Left ventricle myocardium inferior (tissue), 1 donor: Measurements from ENCODE around the gene LMAN1. TPM values are rescaled to one million over a fixed set of nuclear protein-coding genes. Genes with fewer than 3 reads are reported as not detected.

Experiments used
- DNase-seq: peaks from one replicate; pipeline ENCODE4 v3.0.0-alpha.2; 2020
- H3K27ac ChIP-seq: fragments of 200-600 bp; replicated peaks from 2 replicates; pipeline ENCODE4 v1.8.0; 2021
- H3K27me3 ChIP-seq: fragments of 200-600 bp; 2 replicates; pipeline ENCODE4 v1.8.0; 2021; ENCODE audit warnings: low read depth
- H3K36me3 ChIP-seq: fragments of 200-600 bp; 2 replicates; pipeline ENCODE4 v1.8.0; 2021
- H3K4me1 ChIP-seq: fragments of 200-600 bp; 2 replicates; pipeline ENCODE4 v1.8.0; 2021
- H3K4me3 ChIP-seq: fragments of 200-600 bp; 2 replicates; pipeline ENCODE4 v1.8.0; 2021; ENCODE audit warnings: mild to moderate bottlenecking, moderate library complexity
- H3K9me3 ChIP-seq: fragments of 200-600 bp; replicated peaks from 2 replicates; pipeline ENCODE4 v1.8.0; 2021
- CTCF ChIP-seq: fragments of 200-600 bp; IDR thresholded peaks from 2 replicates; pipeline ENCODE4 v1.8.0; 2021; ENCODE audit warnings: antibody characterized with exemption, mild to moderate bottlenecking, borderline replicate concordance
- intact Hi-C: fragments of 100-400 bp; cut with micrococcal nuclease; formaldehyde crosslinking; loops from one replicate; pipeline ENCODE4 v1.11.0; 2022
- total RNA-seq: library from RNA; stranded (reverse); fragmentation: NEBNext Ultra II Directional; extraction: Animal tissue kit (Norgen Biotek cat#: 25700); gene quantifications from one replicate; pipeline ENCODE4 v1.2.1, GENCODE V29; 2021
- donor health status: DM: no; HTN: yes; CAD: no; lungs with severe emphysema.

The LMAN1 gene
- total RNA-seq, 1 donor from 2014 or later = 56.8 TPM

GRCh38 chr18:59352250-59352855 lies 6.7 kb downstream of the LMAN1 start:
- no peak for DNase-seq
- Histone ChIP-seq H3K4me3 (no peak overlapping the region), H3K27ac (no peak overlapping the region), H3K36me3 (peaks cover 88% of the 10 kb centered on the region), H3K27me3 (no peaks in the 10 kb centered on the region), H3K9me3 (no peaks in the 10 kb centered on the region), H3K4me1 (peaks cover 42% of the 10 kb centered on the region)
- intact Hi-C loops = no loop called here
- no peak for TF ChIP-seq CTCF

- TF ChIP-seq CTCF = no peak
- peaks cover 17% of the 10 kb centered on the region for H3K9me3 ChIP-seq
- H3K27me3 ChIP-seq = no peaks in the 10 kb centered on the region
- peaks cover 98% of the 10 kb centered on the region for H3K36me3 ChIP-seq
- DNase-seq = no peak
- no peak overlapping the region for H3K4me3 ChIP-seq
- H3K27ac ChIP-seq = no peak overlapping the region
- H3K4me1 ChIP-seq = peaks cover 6% of the 10 kb centered on the region
- intact Hi-C loops = no loop called here
These were observed 13.5 kb downstream of the LMAN1 start for GRCh38 chr18:59345556-59345955.

GRCh38 chr18:59344996-59345395 lies 14.1 kb downstream of the LMAN1 start:
- H3K4me1 ChIP-seq = peaks cover 6% of the 10 kb centered on the region
- no peaks in the 10 kb centered on the region for H3K27me3 ChIP-seq
- no peak for TF ChIP-seq CTCF
- peaks cover 98% of the 10 kb centered on the region for H3K36me3 ChIP-seq
- H3K9me3 ChIP-seq = peaks cover 22% of the 10 kb centered on the region
- no peak overlapping the region for H3K27ac ChIP-seq
- no peak for DNase-seq
- intact Hi-C loops = no loop called here
- no peak overlapping the region for H3K4me3 ChIP-seq

- intact Hi-C loops = no loop called here
- Histone ChIP-seq H3K27me3 (no peaks in the 10 kb centered on the region), H3K4me1 (peaks cover 4% of the 10 kb centered on the region), H3K4me3 (no peak overlapping the region), H3K27ac (no peak overlapping the region), H3K9me3 (peaks cover 26% of the 10 kb centered on the region), H3K36me3 (peaks cover 98% of the 10 kb centered on the region)
- TF ChIP-seq CTCF = no peak
- DNase-seq = no peak
These were observed 15.1 kb downstream of the LMAN1 start for GRCh38 chr18:59343926-59344325.

- TF ChIP-seq CTCF = no peak
- intact Hi-C loops = no loop called here
- DNase-seq = no peak
- Histone ChIP-seq H3K4me3 (no peak overlapping the region), H3K27ac (no peak overlapping the region), H3K9me3 (peaks cover 26% of the 10 kb centered on the region), H3K4me1 (no peaks in the 10 kb centered on the region), H3K27me3 (no peaks in the 10 kb centered on the region), H3K36me3 (peaks cover 98% of the 10 kb centered on the region)
These were observed 18.2 kb downstream of the LMAN1 start for GRCh38 chr18:59340817-59341216.
